Stimulated activated CD4-positive, alpha-beta T cell treated with anti-CD3 and anti-CD28 coated beads, TNF-alpha, amount 100 ng/mL, for 48 hours (primary cell): ENCODE data around the gene RPS15.

Experiments used
- DNase-seq, 3 donors: peaks; one replicate each; pipeline ENCODE4 v3.0.0-alpha.2; 2020; ENCODE audit warnings: low read depth in 3 of 3

Gene RPS15

DNA sequence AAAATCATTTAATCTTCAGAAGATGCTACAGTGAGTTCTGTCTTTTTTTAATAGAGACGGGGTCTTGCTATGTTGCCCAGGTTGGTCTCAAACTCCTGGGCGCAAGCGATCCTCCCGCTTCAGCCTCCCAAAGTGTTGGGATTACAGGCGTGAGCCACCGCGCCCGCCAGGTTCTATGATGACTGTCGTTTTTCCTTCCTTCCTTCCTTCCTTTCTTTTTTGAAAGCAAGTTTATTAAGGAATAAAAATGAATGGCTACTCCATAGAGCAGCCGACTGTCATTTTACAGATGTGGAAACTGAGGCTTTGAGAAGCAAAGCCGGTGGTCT is 36.3 kb upstream of the RPS15 start:
- no peak for DNase-seq

DNA sequence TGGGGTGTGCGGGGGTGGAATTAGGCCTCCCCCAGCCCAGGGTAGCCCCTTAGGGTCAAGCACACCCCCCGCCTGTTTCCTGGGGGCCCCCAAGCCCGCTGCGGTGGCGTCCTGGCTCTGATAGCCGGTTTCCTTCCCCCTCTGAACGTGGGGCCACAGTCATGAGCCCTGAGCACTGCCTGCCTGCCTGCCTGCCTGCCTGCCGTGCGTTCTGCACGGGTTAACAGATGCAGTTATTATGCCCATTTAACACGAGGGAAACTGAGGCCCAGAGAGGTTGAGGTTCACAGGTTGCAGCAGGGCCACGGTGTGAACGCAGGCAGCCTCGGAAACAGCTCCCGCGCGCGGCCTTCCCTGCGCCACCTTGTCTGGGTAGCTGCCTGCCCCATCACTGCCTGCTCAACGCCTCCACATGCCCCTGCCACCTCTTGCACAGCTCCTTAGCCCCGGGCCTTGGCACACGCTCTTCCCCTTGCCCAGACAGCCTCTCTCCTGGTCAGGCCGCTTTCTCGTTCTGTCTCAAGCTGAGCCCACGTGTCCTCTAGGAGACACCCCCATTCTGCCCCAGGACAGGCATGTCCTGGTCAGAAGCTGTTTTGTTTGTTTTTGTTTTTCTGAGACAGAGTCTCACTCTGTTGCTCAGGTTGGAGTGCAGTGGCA is 35.7 kb upstream of the RPS15 start:
- DNase-seq = no peak

DNA sequence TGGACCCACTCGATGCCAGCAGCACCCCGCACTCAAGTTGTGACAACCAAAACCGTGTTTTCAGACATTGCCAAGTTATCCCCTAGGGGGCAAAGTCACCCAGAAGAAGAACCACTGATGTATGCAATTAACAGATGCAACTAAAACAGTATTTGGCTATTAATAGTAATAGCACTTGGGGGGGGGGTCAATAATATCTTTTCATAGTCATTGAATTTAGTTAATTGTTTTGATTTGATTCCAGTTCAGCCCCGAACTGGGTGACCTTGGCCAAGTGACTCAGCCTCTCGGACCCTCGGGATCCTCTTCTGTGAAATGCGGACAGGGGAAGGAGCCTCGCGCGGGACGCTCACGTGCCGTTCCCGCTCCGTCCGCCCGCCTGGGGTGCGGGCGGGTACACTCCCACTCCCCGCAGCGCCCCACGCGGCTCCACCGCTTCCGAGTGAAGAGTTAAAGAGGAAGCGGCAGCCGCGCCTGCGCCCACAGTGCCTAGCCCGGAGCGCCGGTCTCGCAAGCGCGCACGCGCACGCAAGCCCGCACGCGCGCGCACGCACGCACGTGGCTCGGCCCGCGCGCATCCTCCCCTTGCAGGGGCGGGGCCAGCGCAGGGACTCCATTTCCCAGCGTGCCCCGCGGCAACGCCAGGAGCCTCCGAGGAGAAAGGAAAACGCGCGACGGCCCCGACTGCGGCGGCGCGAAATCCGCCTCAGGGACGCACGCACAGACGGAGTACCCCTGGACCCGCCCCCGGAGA is 31.2 kb upstream of the RPS15 start:
- peak; percentile 97 to 98 (median 97) for DNase-seq

DNA sequence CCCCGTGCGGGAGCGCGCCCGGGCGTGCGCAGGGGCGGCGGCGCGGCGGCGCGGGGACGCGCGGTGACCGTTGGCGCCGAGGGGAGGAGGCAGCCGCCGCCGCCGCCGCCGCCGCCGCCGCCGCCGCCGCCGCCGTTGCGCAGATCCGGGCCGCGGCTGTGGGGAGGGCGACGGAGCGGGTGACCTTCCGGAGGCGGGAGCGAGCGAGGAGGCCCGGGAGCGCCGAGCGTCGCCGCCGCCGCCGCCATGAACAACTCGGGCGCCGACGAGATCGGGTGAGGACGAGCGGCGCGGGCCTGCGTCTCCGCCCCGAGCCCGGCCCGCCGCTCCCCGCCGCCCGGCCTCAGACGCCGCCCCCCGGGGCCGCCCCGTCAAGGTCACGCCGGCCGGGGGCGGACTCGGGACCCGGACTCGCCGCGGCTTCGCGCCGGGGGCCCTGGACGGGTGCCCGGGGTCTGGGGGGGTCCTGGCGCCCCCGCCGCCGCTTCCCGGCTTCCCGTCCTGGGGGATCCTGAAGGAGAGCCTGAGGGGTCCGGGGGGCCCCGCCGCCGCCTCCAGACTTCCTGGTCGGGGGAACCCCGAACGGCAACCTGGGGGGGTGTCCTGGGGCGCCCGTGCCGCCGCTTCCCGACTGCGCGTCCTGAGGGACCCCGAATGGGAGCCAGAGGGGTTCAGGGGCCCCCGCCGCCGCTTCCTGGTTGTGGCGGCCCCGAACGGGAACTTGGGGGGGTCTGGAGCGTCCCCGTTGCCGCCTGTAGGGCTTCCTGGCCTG is 30.5 kb upstream of the RPS15 start, which contains the start of gene DAZAP1:
DAZAP1 (plus strand) TSS at position 59 of the 772 bp plus-strand sequence; CDS start at position 247, 188 bp downstream.
- no peak for DNase-seq

DNA sequence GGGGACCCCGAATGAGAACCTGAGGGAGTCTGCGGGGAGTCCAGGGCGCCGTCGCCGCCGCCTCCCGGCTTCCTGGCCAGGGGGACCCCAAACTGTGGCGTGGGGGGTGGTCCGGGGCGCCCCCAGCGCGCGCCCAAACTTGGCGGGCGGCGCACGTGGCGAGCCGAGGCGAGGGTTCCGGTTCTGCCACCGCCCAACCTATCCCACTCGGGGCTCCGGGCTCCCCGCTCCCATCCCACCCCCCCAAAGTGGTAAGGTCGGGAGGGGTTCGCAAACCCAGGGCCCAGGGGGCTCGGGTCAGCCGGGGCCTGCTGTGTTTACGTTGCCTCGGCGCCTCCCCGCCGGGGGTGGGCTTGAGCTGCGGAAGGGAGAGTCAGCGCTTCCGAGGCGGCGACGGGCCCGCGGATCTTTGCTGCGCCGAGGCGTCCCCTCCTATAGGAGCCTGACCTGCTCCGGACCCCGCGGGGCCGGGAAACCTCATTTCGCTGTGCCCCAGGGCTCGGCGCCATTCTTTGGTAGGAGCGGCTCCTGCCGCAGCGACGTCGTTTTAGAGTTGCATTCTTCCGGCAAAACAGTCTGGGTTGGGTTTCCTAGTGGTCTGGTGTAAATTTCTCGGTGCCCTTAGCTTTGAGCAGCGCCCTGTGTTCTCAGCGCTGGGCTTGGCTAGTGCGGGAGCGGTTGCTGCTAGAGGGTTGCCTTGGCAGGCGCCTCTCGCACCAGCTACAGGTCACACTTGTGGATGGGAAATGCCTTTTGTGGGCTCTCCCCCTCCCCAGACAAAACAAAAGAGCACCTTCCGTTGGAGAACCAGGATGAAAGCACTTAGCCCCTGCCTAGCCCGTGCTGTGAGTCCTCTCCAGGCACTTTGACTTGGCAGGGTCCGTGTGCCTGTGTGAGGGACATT is 29.6 kb upstream of the RPS15 start:
- DNase-seq = peak in 2 of 3 donors; percentile 20 to 40

DNA sequence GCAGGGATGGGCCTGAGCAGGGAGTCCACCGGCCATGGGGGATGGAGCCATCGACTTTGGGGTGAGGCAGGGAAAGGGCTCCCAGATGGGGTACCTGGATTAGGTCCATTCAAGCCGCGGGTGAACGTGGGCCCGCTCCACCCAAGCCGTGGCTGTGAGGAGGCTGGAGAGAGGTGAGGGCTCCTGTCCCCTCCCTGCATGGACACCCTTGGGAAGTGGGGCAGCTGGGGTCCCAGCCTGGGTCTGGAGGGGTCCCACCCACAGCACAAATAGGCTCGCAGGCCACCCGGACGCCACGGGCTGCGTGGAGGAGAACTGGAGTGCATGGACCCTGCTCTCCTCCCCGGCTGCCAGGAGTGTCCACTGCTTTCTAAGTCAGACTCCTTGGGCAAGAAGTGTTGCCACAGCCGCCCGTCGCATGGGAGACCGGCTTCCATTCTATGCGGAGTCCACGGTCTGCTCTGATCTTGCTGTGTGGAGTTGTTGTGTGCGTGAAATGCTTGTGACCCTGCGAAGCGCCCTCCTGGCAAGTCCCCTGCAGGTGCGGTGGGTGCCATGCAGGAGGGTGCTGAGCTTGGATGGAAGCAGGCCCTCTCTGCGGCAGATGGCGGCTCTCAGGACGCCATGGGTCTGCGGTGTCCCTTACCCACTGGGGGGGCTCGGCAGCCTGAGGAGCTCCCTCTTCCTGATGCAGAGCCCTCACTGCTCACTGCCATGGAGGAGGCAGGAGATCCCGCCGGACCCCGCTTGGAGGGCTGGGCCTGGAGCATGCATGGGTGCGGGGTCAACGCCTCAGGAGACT is 28.8 kb upstream of the RPS15 start:
- DNase-seq = no peak

DNA sequence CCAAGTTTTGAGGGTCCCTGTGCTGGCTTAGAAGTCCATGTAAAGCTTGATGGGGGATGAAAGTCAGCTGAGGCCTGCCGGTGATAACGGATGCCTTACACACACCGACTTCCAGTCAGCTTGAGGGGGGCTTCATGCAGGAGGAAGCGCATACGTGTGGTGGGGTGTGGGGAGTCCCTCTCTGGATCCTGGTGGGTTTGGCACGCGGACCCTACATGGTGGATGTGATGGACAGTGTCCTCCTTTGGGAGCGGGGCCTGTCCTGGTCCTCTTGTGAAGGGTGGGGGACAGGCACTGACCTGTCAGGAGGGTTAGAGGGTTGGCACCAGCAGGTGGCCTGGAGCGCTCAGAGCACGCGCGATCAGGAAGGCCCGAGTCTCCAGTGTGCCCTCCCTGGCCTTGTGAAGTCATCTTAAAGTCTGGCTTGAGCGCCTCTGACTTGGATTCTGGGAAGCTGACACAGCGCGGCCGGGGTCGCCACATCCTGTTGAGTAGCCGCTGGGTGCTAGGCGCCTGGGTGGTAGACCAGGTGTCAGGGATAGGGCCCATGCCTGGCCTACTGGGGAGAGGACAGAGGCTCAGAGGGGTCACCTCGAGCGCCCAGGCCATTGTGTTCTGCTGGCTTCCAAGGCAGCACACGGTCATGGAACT is 27.9 kb upstream of the RPS15 start:
- DNase-seq = no peak

DNA sequence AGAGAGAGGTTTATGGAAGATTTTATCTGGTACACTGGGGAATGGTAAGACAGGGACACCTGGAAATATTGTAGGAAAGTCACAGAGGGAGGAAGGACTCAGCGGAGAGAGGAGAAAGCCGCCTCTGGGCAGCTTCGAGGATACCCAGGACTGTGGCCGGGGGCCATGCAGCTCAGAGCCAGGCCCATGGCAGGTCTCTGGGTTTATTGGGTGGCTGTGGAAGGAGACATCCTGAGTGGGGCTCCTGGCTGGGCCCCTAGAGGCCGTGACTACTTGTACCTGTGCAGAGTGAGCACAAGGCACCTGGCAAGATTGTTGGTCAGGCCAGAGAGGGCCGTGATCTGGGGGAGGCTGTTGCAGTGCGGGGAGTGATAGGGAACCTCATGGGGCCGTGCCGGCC is 27.4 kb upstream of the RPS15 start:
- no peak for DNase-seq

DNA sequence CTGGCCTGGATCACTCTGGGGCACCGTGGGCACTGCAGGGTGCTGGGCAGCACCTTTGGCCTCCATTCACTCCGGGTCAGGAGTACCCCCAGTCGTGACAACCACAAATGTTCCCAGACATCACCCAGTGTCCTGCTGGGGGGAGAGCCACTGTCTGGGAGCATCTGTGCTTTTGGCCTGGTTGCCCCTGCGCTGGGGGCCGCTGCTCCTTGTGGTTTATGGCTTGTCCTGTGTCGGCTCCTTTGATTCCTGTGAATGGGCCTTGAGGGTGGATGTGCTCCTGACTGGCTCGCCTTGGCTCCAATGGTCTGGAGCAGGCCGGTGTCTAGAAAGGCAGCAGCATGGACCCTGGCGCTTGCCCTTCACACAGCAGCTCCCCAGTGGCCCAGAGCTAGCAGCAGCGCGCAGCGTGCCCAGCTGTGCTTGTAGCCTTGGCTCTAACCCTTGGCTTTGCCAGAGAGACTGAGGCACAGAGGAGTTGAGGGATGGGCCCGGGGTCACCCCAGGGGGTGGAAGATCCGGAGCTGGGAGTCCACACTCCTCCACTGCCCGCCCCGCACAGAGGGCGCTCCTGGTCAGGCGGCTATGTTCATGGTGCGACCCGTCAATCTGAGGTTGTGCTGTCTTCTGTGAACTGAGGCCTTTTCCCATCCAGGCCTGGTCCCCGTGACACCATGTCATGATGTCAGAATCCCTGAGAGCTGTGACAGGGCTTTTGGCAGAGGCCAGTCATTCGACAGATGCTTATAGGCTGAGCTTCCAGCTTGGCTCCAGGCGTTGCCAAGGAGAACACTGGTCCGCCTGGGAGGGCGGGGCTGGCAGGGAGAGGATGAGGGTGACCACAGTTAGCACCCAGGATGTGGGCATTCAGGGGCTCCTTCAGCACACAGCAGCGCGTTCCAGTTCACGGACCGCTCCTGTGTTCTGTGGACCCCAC is 26.7 kb upstream of the RPS15 start:
- DNase-seq = no peak

DNA sequence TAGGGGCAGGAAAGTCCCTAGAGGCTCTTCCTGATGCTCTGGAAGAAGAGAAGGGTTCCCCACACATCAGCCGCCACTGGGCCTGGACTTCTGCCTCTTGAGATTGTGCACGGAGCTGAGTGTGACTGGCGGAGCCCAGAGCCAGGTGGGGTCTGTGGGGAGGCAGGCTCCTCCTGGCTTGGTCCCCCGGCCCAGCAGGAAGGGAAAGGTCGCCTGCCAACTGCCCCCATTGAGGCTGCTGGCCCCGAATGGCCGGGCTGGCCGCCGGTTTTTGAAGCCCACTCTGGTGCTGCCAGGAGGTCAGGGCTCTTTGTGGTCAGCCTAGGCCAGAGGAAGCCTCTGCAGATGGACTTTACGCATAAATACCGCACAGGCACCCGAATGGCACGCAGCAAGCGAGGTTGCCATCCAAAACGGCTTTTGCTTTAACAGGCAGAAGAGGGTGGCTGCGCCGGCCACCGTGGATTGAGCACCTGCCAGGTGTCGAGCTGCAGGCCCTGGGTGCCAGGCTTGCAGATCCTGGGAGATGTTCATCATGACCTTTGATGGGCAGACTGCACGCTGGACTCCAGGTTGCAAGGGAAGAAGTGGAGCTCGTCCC is 25.8 kb upstream of the RPS15 start:
- DNase-seq = no peak

DNA sequence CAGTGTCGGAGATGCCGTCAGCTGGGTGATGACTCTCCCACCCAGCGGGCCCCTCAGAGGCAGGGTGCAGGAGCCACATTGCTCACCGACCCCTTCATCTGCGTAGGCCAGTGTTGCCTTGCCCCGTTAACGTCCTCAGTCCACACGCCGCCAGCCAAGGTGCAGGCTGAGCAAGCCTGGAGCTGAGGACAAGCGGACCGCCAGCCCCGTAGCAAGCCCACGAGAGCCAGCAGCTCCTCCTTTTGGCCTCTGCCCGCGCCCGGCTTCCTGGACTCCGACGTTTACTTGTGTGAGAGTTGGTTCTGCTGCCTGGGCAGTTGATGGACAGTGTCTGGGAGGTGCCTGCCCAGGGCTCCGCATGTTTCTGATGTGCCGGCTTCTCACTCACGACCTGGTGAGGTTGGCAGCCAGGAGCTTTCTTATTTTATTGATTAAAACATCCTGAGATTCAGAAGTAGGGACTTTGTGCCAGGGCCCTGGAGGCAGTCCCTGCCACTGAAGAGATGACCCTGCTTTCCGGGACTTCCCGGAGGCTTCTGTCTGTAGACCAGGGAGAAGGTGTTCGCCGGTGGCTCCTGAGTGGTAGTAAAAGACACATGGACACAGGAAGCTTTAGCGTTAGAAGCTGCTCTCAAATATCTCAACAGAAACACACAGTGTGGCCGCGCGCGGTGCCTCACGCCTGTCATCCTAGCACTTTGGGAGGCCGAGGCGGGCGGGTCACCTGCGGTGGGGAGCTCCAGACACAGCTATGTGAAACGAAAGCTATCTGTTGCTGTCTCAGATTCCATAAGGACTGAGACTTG is 25.0 kb upstream of the RPS15 start:
- DNase-seq = no peak

DNA sequence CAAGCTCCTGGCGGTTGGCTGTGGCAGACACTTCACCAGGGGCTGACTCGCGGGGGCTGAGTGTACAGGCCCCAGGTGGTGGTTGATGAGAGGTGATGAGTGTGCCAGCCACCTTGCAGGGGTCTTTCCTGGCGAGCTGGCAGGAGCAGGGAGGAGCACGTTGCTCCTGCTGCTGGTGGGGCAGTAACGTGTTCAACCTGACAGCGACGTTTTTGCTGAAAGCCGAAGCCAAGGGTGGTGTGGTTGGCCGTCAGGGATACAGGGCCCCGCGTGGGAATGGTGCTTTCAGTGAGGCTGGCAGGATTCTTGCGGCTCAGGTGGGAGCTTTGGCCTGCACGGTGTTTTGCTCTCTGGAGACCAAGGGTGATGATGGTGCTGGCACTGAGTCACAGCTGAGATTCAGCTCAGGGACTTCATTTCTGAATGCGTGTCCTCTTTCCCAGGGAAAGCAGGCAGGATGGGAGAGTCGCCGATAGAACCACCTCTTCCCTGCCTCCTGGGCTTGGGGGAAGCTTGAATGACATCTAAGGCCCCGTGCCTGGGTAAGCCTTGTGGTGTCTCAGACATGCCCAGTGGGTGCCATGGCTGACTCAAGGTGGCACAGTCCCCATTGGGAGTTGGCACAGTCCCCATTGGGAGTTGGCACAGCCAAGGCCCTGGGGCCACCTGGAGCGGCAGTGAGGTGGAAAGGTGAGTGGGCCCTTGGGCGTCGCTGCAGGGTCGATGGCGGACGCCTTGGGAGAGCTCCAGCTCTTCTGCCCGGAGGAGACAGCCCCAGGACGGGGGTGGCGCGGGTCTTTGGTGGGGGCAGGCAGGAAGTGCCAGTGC is 22.0 kb upstream of the RPS15 start:
- DNase-seq = no peak

DNA sequence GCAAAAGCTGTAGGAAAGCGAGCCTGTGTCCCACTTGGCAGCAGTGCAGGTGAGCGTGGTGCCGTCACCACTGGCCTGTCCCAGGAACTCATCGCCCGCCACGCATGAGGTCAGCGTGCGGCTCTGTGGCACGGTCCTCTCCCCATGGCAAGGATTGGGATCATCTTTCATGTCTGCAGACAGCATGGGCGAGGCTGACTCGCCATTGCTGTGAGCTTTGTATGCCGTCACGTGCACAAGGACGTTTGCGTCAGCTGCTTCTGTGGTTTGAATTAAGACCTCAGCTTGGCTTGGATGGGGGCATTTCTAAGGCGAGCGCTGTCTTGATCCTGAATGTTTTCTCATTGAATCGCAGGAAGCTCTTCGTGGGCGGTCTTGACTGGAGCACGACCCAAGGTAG is 21.1 kb upstream of the RPS15 start:
- DNase-seq = no peak

DNA sequence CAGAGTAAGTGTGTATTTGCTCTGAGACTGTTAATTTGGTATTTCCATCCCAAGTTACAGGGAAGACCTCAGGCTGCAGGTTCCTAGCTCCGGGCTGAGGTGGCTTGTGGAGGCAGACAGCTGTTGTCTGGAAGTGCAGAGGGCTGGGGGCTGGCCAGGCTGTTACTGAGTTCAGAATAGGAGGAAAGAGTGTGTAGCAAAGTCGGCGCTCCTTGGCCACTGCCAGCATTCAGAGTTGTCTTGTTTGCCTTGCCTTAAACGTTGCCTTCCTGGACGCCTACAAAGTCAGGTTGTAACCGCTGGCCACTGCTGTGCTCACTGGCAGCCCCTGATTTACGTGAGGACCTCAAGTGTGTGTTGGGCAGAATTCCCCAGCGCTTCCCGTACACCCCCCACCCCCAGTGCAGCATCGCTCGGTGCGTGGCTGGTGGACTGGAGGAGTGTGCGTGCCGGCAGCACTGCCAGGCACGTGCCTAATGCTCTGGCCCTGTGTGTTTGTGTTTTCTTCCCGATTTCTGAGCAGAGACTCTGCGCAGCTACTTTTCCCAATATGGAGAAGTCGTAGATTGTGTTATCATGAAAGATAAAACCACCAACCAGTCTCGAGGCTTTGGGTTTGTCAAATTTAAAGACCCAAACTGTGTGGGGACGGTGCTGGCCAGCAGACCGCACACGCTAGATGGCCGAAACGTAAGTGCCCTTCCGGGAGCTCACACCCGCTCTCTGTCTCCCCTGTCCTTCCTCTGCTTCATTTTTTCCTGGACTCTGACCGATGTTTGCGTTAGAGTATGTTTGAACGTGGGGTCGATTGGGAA is 20.3 kb upstream of the RPS15 start:
- no peak for DNase-seq

DNA sequence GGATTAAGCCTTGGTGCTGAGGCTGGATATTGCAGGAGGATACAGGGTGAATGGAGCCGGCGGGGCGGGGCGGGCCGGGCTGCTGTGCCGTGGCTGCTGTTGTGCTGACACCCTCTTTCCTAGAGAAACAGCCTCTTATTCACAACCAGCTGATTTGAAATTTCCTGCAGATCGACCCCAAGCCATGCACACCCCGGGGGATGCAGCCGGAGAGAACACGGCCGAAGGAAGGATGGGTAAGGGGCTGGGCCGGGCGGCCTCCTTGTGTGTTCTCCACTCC is 19.8 kb upstream of the RPS15 start:
- no peak for DNase-seq

DNA sequence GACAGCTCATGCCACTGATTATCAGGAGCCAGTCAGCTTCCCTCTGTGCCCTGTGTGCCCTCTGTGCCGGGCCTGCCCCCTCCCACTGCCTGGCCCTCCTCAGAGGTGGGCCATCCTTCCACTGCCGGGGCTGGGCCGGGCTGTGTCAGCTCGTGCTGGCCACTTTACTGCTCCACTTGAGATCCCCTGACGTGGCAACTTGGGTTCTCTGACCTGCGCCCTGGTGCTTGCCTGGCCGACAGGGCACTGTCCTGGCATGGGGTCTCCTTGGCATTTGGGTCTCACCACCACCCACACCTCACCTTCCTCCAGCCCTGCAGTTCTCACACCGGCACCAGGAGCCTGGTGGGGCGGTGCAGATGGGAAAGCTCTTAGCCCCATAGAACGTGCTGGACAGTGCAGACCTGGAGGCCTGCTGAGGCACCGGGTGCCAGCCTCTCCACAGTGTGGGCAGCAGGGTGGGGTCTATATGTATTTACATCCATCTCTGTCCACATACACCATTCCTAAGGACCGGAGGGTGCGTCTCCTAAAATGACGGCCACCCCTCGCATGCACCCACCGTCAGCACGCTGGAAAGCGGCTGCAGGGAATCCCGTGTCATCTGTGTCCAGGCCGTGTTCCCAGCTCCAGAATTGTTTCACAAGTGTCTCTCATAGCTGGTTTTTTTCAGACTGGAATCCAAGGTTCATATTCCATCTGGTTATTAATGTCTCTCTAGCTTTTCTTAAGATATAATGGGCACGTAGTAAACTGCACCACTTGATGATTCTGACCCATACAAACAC is 19.1 kb upstream of the RPS15 start:
- no peak for DNase-seq
